Right lobe of liver (tissue), 4 donors: ENCODE results near the gene TM7SF3.

Source experiments
- POLR2A ChIP-seq: fragments of 450-650 bp; IDR thresholded peaks from one replicate; pipeline ENCODE4 v1.6.1; 2017; ENCODE audit warnings: antibody characterized with exemption, mild to moderate bottlenecking
- TF ChIP-seq, protein P1 (sequence below), 4 donors: fragments of 200-600 bp in 3 of 4; fragments of 450-650 bp in 1 of 4; IDR thresholded peaks; one replicate each; pipeline versions ENCODE4 v1.5.1 to v1.8.0; 2016 to 2022; ENCODE audit warnings: antibody characterized with exemption in 4 of 4, mild to moderate bottlenecking in 2 of 4
- donor health status: DM: no; HTN: no; CAD: no.
- donor health status: DM: no; HTN: no; CAD: no.
- donor health status: DM: no; HTN: yes; CAD: no.

DNA sequence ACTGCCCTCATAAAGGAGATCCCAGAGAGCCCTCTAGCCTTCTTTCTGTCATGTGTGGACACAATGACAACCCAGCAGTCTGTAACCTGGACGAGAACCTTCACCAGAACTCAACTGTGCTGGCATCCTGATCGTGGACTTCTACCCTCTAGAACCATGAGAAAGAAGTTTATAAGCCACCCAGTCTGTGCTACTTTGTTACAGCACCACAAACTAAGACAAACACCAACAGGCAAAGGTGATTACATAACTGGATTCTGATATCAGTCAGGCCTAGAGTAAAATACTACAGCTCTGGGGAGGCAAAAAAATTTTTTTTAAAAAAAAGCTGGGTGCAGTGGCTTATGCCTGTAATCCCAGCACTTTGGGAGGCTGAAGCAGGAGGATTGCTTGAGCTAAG is 18.5 kb downstream of the TM7SF3 start:
- TF ChIP-seq, protein P1, sequence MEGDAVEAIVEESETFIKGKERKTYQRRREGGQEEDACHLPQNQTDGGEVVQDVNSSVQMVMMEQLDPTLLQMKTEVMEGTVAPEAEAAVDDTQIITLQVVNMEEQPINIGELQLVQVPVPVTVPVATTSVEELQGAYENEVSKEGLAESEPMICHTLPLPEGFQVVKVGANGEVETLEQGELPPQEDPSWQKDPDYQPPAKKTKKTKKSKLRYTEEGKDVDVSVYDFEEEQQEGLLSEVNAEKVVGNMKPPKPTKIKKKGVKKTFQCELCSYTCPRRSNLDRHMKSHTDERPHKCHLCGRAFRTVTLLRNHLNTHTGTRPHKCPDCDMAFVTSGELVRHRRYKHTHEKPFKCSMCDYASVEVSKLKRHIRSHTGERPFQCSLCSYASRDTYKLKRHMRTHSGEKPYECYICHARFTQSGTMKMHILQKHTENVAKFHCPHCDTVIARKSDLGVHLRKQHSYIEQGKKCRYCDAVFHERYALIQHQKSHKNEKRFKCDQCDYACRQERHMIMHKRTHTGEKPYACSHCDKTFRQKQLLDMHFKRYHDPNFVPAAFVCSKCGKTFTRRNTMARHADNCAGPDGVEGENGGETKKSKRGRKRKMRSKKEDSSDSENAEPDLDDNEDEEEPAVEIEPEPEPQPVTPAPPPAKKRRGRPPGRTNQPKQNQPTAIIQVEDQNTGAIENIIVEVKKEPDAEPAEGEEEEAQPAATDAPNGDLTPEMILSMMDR (IDR thresholded peaks at IDR 0.05), result no peak
- no peak for TF ChIP-seq POLR2A
